K562 (cell line): Measurements from ENCODE around the gene NXF1. TPM values are rescaled to one million over a fixed set of nuclear protein-coding genes. Genes with fewer than 3 reads are reported as not detected.

Source experiments
- BMI1 ChIP-seq: fragments of 150-350 bp; IDR thresholded peaks from 2 replicates; pipeline ENCODE4 v1.6.1; 2014; ENCODE audit warnings: low read length
- CAMTA2 ChIP-seq: fragments of 250-450 bp; sonication (Bioruptor Pico); conservative IDR thresholded peaks from 2 replicates; pipeline ENCODE4 v1.5.1; 2022
- CCNT2 ChIP-seq: IDR thresholded peaks from 2 replicates; pipeline ENCODE4 v1.6.1; 2011; ENCODE audit warnings: borderline replicate concordance, low read depth, mild to moderate bottlenecking, moderate library complexity, mixed read lengths, low read length; ENCODE audit not compliant: insufficient read length; ENCODE audit errors: extremely low read depth
- E2F3 ChIP-seq: fragments of 250-450 bp; sonication (Bioruptor Pico); IDR thresholded peaks from 2 replicates; pipeline ENCODE4 v1.4.0; 2020; ENCODE audit warnings: mild to moderate bottlenecking
- FOXK1 ChIP-seq: sonication (generic); formaldehyde crosslinking; IDR thresholded peaks from 2 replicates; pipeline ENCODE4 v1.8.0; 2022; ENCODE audit warnings: missing genetic modification reagents, mild to moderate bottlenecking, borderline replicate concordance
- MECOM ChIP-seq: fragments of 250-450 bp; sonication (Bioruptor Pico); IDR thresholded peaks from 2 replicates; pipeline ENCODE4 v1.8.0; 2022; ENCODE audit warnings: inconsistent platforms
- POLR2A ChIP-seq: fragments of 450-650 bp; conservative IDR thresholded peaks from 2 replicates; pipeline ENCODE4 v1.6.1; 2016
- SREBF2 ChIP-seq: sonication (generic); formaldehyde crosslinking; IDR thresholded peaks from 2 replicates; pipeline ENCODE4 v1.4.0; 2020; ENCODE audit warnings: mild to moderate bottlenecking, missing genetic modification reagents
- ZNF263 ChIP-seq: sonication (generic); formaldehyde crosslinking; IDR thresholded peaks from 2 replicates; pipeline ENCODE4 v1.8.0; 2022; ENCODE audit warnings: mild to moderate bottlenecking, missing genetic modification reagents, borderline replicate concordance
- ZNF41 ChIP-seq: fragments of 250-450 bp; sonication (Bioruptor Pico); conservative IDR thresholded peaks from 2 replicates; pipeline ENCODE4 v1.4.0; 2020; ENCODE audit warnings: mild to moderate bottlenecking
- polyA plus RNA-seq, 8 experiments: library from polyadenylated mRNA; depleted of rRNA in 4 of 8; stranded (reverse) in 5 of 8; unstranded in 3 of 8; fragments of >200 nt; fragmentation: Nextera tagmentation in 2 of 8; fragmentation: Illumina TruSeq in 1 of 8; extraction: Ambion mirVana in 2 of 8; extraction: Trizol in 1 of 8; gene quantifications; 2 replicates each; pipeline versions ENCODE4 v1.2.1 to v1.2.3, GENCODE V29; 2011 to 2014; ENCODE audit warnings: inconsistent platforms in 1 of 8, missing spikeins in 1 of 8
- total RNA-seq, 7 experiments: library from RNA; depleted of rRNA in 6 of 7; stranded (reverse); fragments of >200 nt in 6 of 7; fragmentation: Illumina TruSeq in 2 of 7; extraction: Trizol in 2 of 7; gene quantifications; 2 replicates each; pipeline versions ENCODE4 v1.2.1 to v1.2.3, GENCODE V29; 2011 to 2021; ENCODE audit warnings: low replicate concordance in 1 of 7
- TF ChIP-seq, protein P1 (sequence below): fragments of 450-650 bp; IDR thresholded peaks from 2 replicates; pipeline ENCODE4 v1.6.1; 2014; ENCODE audit warnings: low read depth, mild to moderate bottlenecking, moderate library complexity, borderline replicate concordance
- TF ChIP-seq, protein P2 (sequence below): fragments of 250-450 bp; sonication (Bioruptor Pico); IDR thresholded peaks from 2 replicates; pipeline ENCODE4 v1.4.0; 2020; ENCODE audit warnings: borderline replicate concordance
- TF ChIP-seq, protein P3 (sequence below), 3 experiments: IDR thresholded peaks in 2 of 3; conservative IDR thresholded peaks in 1 of 3; 2 replicates each; pipeline ENCODE4 v1.5.1; 2011 to 2012; ENCODE audit warnings: low read length in 3 of 3, mild to moderate bottlenecking in 3 of 3, control low read depth in 2 of 3, improper control_type of control experiment in 1 of 3, inconsistent platforms in 1 of 3, low read depth in 1 of 3, mixed read lengths in 1 of 3, moderate library complexity in 1 of 3; ENCODE audit not compliant: insufficient read depth in 2 of 3
- TF ChIP-seq, protein P4 (sequence below): sonication (generic); formaldehyde crosslinking; IDR thresholded peaks from 2 replicates; pipeline ENCODE4 v1.8.0; 2022; ENCODE audit warnings: mild to moderate bottlenecking, missing genetic modification reagents
- TF ChIP-seq, protein P5 (sequence below): fragments of 250-450 bp; sonication (Bioruptor Pico); IDR thresholded peaks from 2 replicates; pipeline ENCODE4 v1.4.0; 2020; ENCODE audit warnings: mild to moderate bottlenecking
- TF ChIP-seq, protein P6 (sequence below): conservative IDR thresholded peaks from 2 replicates; pipeline ENCODE4 v1.6.1; 2011; ENCODE audit warnings: low read depth, mild to moderate bottlenecking, low read length; ENCODE audit not compliant: control insufficient read depth

NXF1 gene
- total and polyA plus RNA-seq, 9 of the 15 experiments (the other 6 are each of a cell fraction or from before 2014, with no cell fraction given): 18.1 to 98.3 (median 35.8) TPM

DNA sequence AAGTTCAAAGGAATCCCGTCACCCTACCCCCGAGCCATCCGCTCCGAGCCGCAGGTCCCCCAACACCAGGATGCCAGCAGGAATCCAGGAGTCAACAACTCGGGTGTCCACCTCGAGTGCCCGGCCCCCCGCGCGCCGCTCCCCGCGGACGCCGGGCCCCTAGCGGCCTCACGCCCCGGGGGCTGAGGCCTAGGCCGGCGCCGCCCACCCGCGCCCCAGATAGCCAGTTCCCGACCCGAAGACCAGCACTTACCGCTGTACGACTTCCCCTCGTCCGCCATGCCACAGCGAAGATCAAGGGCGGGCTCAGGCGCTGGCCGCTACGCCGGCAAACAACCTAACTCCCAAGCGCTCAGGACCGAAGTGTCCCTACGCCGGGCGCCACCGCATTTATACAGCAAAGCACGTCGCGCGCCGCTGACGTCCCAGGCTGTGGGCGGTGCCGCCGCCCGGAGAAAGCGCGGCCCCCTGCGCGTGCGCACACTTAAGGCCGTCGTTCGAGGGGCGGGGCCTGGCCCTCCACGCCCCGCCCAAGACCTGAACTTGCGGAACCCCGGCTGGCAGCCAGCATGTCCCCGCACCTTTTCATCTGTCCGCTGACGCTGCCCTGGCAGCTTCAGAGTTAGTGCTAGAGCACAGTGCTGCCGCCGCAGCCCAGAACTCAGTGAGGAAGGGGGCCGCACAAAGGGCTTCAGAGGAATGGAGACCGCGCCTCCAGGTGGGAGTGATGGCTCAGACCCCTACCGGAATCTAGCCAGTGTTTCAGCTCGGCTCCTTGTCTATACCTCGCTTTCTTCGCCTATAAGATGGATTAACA lies at the start of gene NXF1 (continued):
- TF ChIP-seq, protein P1, sequence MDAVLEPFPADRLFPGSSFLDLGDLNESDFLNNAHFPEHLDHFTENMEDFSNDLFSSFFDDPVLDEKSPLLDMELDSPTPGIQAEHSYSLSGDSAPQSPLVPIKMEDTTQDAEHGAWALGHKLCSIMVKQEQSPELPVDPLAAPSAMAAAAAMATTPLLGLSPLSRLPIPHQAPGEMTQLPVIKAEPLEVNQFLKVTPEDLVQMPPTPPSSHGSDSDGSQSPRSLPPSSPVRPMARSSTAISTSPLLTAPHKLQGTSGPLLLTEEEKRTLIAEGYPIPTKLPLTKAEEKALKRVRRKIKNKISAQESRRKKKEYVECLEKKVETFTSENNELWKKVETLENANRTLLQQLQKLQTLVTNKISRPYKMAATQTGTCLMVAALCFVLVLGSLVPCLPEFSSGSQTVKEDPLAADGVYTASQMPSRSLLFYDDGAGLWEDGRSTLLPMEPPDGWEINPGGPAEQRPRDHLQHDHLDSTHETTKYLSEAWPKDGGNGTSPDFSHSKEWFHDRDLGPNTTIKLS: 0 out of 2 replicates have a peak, but pooled peaks have one; percentile 30
- no peak; the same call in 1 of the 2 replicates for TF ChIP-seq E2F3 (CRISPR knock-in tag)
- TF ChIP-seq, protein P2, sequence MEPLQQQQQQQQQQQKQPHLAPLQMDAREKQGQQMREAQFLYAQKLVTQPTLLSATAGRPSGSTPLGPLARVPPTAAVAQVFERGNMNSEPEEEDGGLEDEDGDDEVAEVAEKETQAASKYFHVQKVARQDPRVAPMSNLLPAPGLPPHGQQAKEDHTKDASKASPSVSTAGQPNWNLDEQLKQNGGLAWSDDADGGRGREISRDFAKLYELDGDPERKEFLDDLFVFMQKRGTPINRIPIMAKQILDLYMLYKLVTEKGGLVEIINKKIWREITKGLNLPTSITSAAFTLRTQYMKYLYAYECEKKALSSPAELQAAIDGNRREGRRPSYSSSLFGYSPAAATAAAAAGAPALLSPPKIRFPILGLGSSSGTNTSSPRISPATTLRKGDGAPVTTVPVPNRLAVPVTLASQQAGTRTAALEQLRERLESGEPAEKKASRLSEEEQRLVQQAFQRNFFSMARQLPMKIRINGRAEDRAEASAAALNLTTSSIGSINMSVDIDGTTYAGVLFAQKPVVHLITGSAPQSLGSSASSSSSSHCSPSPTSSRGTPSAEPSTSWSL (CRISPR knock-in tag): no peak
- TF ChIP-seq POLR2A: peak; percentile 100
- no peak for TF ChIP-seq SREBF2 (CRISPR knock-in tag)
- TF ChIP-seq ZNF263 (CRISPR knock-in tag): peak; percentile 74
- TF ChIP-seq FOXK1 (CRISPR knock-in tag): peak; percentile 93
- TF ChIP-seq BMI1: no peak
- no peak for TF ChIP-seq CAMTA2 (CRISPR knock-in tag)
- no peak for TF ChIP-seq MECOM (CRISPR knock-in tag)
- TF ChIP-seq, protein P3, sequence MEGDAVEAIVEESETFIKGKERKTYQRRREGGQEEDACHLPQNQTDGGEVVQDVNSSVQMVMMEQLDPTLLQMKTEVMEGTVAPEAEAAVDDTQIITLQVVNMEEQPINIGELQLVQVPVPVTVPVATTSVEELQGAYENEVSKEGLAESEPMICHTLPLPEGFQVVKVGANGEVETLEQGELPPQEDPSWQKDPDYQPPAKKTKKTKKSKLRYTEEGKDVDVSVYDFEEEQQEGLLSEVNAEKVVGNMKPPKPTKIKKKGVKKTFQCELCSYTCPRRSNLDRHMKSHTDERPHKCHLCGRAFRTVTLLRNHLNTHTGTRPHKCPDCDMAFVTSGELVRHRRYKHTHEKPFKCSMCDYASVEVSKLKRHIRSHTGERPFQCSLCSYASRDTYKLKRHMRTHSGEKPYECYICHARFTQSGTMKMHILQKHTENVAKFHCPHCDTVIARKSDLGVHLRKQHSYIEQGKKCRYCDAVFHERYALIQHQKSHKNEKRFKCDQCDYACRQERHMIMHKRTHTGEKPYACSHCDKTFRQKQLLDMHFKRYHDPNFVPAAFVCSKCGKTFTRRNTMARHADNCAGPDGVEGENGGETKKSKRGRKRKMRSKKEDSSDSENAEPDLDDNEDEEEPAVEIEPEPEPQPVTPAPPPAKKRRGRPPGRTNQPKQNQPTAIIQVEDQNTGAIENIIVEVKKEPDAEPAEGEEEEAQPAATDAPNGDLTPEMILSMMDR (IDR thresholded peaks at IDR 0.05 in 2 of 3, conservative IDR thresholded peaks at IDR 0.05 in 1 of 3; ENCODE audit: insufficient read depth in 2 of 3, low read depth in 1 of 3, low read length in 3 of 3): peak in 2 of 3 experiments; percentile 7 to 12; a peak in 2 of 6 replicates
- peak; percentile 97 for TF ChIP-seq CCNT2
- TF ChIP-seq, protein P4, sequence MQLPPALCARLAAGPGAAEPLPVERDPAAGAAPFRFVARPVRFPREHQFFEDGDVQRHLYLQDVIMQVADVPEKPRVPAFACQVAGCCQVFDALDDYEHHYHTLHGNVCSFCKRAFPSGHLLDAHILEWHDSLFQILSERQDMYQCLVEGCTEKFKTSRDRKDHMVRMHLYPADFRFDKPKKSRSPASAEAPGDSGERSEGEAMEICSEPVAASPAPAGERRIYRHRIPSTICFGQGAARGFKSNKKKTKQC (CRISPR knock-in tag): no peak; the same call in 1 of the 2 replicates
- TF ChIP-seq, protein P5, sequence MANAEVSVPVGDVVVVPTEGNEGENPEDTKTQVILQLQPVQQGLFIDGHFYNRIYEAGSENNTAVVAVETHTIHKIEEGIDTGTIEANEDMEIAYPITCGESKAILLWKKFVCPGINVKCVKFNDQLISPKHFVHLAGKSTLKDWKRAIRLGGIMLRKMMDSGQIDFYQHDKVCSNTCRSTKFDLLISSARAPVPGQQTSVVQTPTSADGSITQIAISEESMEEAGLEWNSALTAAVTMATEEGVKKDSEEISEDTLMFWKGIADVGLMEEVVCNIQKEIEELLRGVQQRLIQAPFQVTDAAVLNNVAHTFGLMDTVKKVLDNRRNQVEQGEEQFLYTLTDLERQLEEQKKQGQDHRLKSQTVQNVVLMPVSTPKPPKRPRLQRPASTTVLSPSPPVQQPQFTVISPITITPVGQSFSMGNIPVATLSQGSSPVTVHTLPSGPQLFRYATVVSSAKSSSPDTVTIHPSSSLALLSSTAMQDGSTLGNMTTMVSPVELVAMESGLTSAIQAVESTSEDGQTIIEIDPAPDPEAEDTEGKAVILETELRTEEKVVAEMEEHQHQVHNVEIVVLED (CRISPR knock-in tag): peak; percentile 83
- no peak for TF ChIP-seq ZNF41 (CRISPR knock-in tag)
- TF ChIP-seq, protein P6, sequence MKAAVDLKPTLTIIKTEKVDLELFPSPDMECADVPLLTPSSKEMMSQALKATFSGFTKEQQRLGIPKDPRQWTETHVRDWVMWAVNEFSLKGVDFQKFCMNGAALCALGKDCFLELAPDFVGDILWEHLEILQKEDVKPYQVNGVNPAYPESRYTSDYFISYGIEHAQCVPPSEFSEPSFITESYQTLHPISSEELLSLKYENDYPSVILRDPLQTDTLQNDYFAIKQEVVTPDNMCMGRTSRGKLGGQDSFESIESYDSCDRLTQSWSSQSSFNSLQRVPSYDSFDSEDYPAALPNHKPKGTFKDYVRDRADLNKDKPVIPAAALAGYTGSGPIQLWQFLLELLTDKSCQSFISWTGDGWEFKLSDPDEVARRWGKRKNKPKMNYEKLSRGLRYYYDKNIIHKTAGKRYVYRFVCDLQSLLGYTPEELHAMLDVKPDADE: peak; percentile 69; the same call in 1 of the 2 replicates
